GM23248 (cell line): ENCODE data around the gene TTLL8. TPM values are rescaled to one million over a fixed set of nuclear protein-coding genes. Genes with fewer than 3 reads are reported as not detected.

Experiments used
- DNase-seq: peaks from one replicate; pipeline ENCODE4 v3.0.0-alpha.2; 2015
- H2AFZ ChIP-seq: fragments of 200-600 bp; sonication (generic); 2 replicates; pipeline ENCODE4 v1.6.1; 2016; ENCODE audit warnings: antibody characterized with exemption
- H3F3A ChIP-seq: fragments of 200-600 bp; sonication (generic); 2 replicates; pipeline ENCODE4 v1.6.1; 2016; ENCODE audit warnings: mild to moderate bottlenecking, antibody characterized with exemption, mixed run types; ENCODE audit not compliant: insufficient read depth
- H3K27ac ChIP-seq: fragments of 200-600 bp; sonication (generic); 2 replicates; pipeline ENCODE4 v1.5.1; 2016; ENCODE audit warnings: mild to moderate bottlenecking
- H3K27me3 ChIP-seq: fragments of 200-600 bp; sonication (generic); replicated peaks from 2 replicates; pipeline ENCODE4 v1.6.1; 2016; ENCODE audit warnings: mild to moderate bottlenecking; ENCODE audit not compliant: insufficient read depth
- H3K36me3 ChIP-seq: fragments of 200-600 bp; sonication (generic); 2 replicates; pipeline ENCODE4 v1.6.1; 2016; ENCODE audit warnings: low read depth, mild to moderate bottlenecking
- H3K4me1 ChIP-seq: fragments of 200-600 bp; sonication (generic); 2 replicates; pipeline ENCODE4 v1.6.1; 2016; ENCODE audit warnings: mild to moderate bottlenecking; ENCODE audit not compliant: insufficient read depth
- H3K4me2 ChIP-seq: fragments of 200-600 bp; sonication (generic); one replicate; pipeline ENCODE4 v1.6.1; 2016; ENCODE audit warnings: mild to moderate bottlenecking; ENCODE audit not compliant: unreplicated experiment
- H3K4me3 ChIP-seq: fragments of 200-600 bp; sonication (generic); 2 replicates; pipeline ENCODE4 v1.5.1; 2016; ENCODE audit warnings: mild to moderate bottlenecking
- H3K79me2 ChIP-seq: fragments of 200-600 bp; sonication (generic); 2 replicates; pipeline ENCODE4 v1.6.1; 2016; ENCODE audit warnings: mild to moderate bottlenecking; ENCODE audit not compliant: insufficient read depth
- H3K9ac ChIP-seq: fragments of 200-600 bp; sonication (generic); 2 replicates; pipeline ENCODE4 v1.6.1; 2016; ENCODE audit warnings: mild to moderate bottlenecking
- H3K9me2 ChIP-seq: fragments of 200-600 bp; sonication (generic); 2 replicates; pipeline ENCODE4 v1.6.1; 2016; ENCODE audit warnings: mixed run types, mild to moderate bottlenecking, moderate library complexity; ENCODE audit not compliant: insufficient read depth
- H3K9me3 ChIP-seq: fragments of 200-600 bp; sonication (generic); one replicate; pipeline ENCODE4 v1.6.1; 2017; ENCODE audit warnings: low read depth
- H4K20me1 ChIP-seq: fragments of 200-600 bp; sonication (generic); 2 replicates; pipeline ENCODE4 v1.6.0; 2016; ENCODE audit not compliant: insufficient read depth
- EZH2 ChIP-seq: fragments of 200-600 bp; sonication (generic); IDR thresholded peaks from 2 replicates; pipeline ENCODE4 v1.6.1; 2018; ENCODE audit warnings: antibody characterized with exemption, mild to moderate bottlenecking; ENCODE audit not compliant: insufficient read depth, poor library complexity, severe bottlenecking
- EZH2phosphoT487 ChIP-seq: fragments of 200-600 bp; sonication (generic); IDR thresholded peaks from 2 replicates; pipeline ENCODE4 v1.6.1; 2018; ENCODE audit warnings: antibody characterized with exemption, moderate library complexity, mild to moderate bottlenecking, low read depth; ENCODE audit not compliant: insufficient read depth
- WGBS, 2 experiments: methylation state at CpG; one replicate each; pipeline ENCODE4 v1.1.6; 2015 to 2017; ENCODE audit warnings: low lambda C conversion rate in 2 of 2, low coverage in 1 of 2; ENCODE audit errors: missing lambda C conversion rate in 2 of 2; 5-methylcytosine and 5-hydroxymethylcytosine counted together
- in situ Hi-C: fragments of 300-500 bp; cut with MboI; formaldehyde crosslinking; loops from 2 replicates; pipeline ENCODE4 v1.15.0; 2020
- polyA plus RNA-seq: library from polyadenylated mRNA; unstranded; fragments of >200 nt; fragmentation: Nextera tagmentation; extraction: Ambion mirVana; gene quantifications from 2 replicates; pipeline ENCODE4 v1.2.1, GENCODE V29; 2016
- total RNA-seq: library from RNA; depleted of rRNA; stranded (reverse); fragments of >200 nt; shearing (Covaris generic); gene quantifications from 2 replicates; pipeline ENCODE4 v1.2.3, GENCODE V29; 2014; rRNA removed

The TTLL8 gene
- total and polyA plus RNA-seq, 2 experiments from 2014 or later, result not detected

- H3K36me3 ChIP-seq, result no peaks in the 10 kb centered on the region
- H3K27me3 ChIP-seq, result no peaks in the 10 kb centered on the region
- no peaks in the 10 kb centered on the region for H3K9me3 ChIP-seq
- 0 out of 2 replicates have a peak, but pooled peaks cover 3% of the 10 kb centered on the region for H3K4me1 ChIP-seq
- in situ Hi-C loops, result no loop called here
- H3K4me2 ChIP-seq, result no peak overlapping the region
- H2AFZ ChIP-seq, result no peak overlapping the region
- no peak overlapping the region for H3K27ac ChIP-seq
- TF ChIP-seq EZH2phosphoT487 (no peak), EZH2 (no peak)
- no peak overlapping the region for H3K9ac ChIP-seq
- no peaks in the 10 kb centered on the region for H3K79me2 ChIP-seq
- H4K20me1 ChIP-seq, result no peaks in the 10 kb centered on the region
- no peak for DNase-seq
- no peak overlapping the region for H3K4me3 ChIP-seq
- H3K9me2 ChIP-seq, result no peaks in the 10 kb centered on the region
- 79 to 80% methylated on average over 8 of the region's 8 CpGs for WGBS, 2 experiments
- H3F3A ChIP-seq, result peaks cover 11% of the 10 kb centered on the region; the same call in 1 of the 2 replicates
Observed at GRCh38 chr22:49969751-49970527, 88.2 kb downstream of the TTLL8 start.

GRCh38 chr22:49968831-49969661 is 89.1 kb downstream of the TTLL8 start:
- H3K4me1 ChIP-seq, result 0 out of 2 replicates have a peak, but pooled peaks cover 3% of the 10 kb centered on the region
- H3K27me3 ChIP-seq, result no peaks in the 10 kb centered on the region
- no peaks in the 10 kb centered on the region for H3K36me3 ChIP-seq
- 98% methylated on average over 16 of the region's 16 CpGs for WGBS, 2 experiments
- in situ Hi-C loops, result no loop called here
- no peaks in the 10 kb centered on the region for H3K9me3 ChIP-seq
- H3F3A ChIP-seq, result peaks cover 11% of the 10 kb centered on the region; the same call in 1 of the 2 replicates
- no peak for DNase-seq
- no peak overlapping the region for H3K9ac ChIP-seq
- H2AFZ ChIP-seq, result no peak overlapping the region
- H4K20me1 ChIP-seq, result no peaks in the 10 kb centered on the region
- H3K9me2 ChIP-seq, result no peaks in the 10 kb centered on the region
- no peaks in the 10 kb centered on the region for H3K79me2 ChIP-seq
- no peak overlapping the region for H3K4me3 ChIP-seq
- H3K4me2 ChIP-seq, result no peak overlapping the region
- TF ChIP-seq EZH2 (no peak), EZH2phosphoT487 (no peak)
- no peak overlapping the region for H3K27ac ChIP-seq

Other genes with a start within 250 kb of the TTLL8 start
- 23.1 and 24.4 TPM in 2 replicates for gene BRD1, start 230.4 kb downstream of the TTLL8 start, total RNA-seq
- 4.4 and 4.5 TPM in 2 replicates for gene BRD1, start 230.4 kb downstream of the TTLL8 start, polyA plus RNA-seq
- 7.7 and 8.9 TPM in 2 replicates for gene ZBED4, start 204.5 kb downstream of the TTLL8 start, total RNA-seq
- 5.0 and 6.3 TPM in 2 replicates for gene ZBED4, start 204.5 kb downstream of the TTLL8 start, polyA plus RNA-seq
- gene ALG12, start 139.9 kb downstream of the TTLL8 start, total RNA-seq, result 16.9 and 24.4 TPM in 2 replicates
- gene ALG12, start 139.9 kb downstream of the TTLL8 start, polyA plus RNA-seq, result 21.9 and 28.5 TPM in 2 replicates
- gene CRELD2, start 139.7 kb downstream of the TTLL8 start, total RNA-seq, result 57.1 and 73.2 TPM in 2 replicates
- gene CRELD2, start 139.7 kb downstream of the TTLL8 start, polyA plus RNA-seq, result 78.4 and 80.0 TPM in 2 replicates
- gene PIM3, start 97.5 kb downstream of the TTLL8 start, total RNA-seq, result 16.2 and 17.3 TPM in 2 replicates
- 10.8 TPM in 2 replicates for gene PIM3, start 97.5 kb downstream of the TTLL8 start, polyA plus RNA-seq
- gene IL17REL, start 45.5 kb downstream of the TTLL8 start, total RNA-seq, result not detected in 2 replicates
- gene IL17REL, start 45.5 kb downstream of the TTLL8 start, polyA plus RNA-seq, result not detected in 2 replicates
- not detected in 2 replicates for gene MLC1, start 27.1 kb upstream of the TTLL8 start, total RNA-seq
- gene MLC1, start 27.1 kb upstream of the TTLL8 start, polyA plus RNA-seq, result not detected in 2 replicates
- gene MOV10L1, start 31.7 kb upstream of the TTLL8 start, total RNA-seq, result not detected in 2 replicates
- not detected in 2 replicates for gene MOV10L1, start 31.7 kb upstream of the TTLL8 start, polyA plus RNA-seq
- under 0.01 TPM in 1 of 2 replicates, not detected in the other for gene PANX2, start 112.4 kb upstream of the TTLL8 start, total RNA-seq
- 0.18 and 0.20 TPM in 2 replicates for gene PANX2, start 112.4 kb upstream of the TTLL8 start, polyA plus RNA-seq
- gene TRABD, start 127.6 kb upstream of the TTLL8 start, total RNA-seq, result 19.5 and 33.5 TPM in 2 replicates
- 20.7 and 22.6 TPM in 2 replicates for gene TRABD, start 127.6 kb upstream of the TTLL8 start, polyA plus RNA-seq
- gene SELENOO, start 142.7 kb upstream of the TTLL8 start, total RNA-seq, result 24.3 and 29.1 TPM in 2 replicates
- 5.0 and 9.6 TPM in 2 replicates for gene SELENOO, start 142.7 kb upstream of the TTLL8 start, polyA plus RNA-seq
- gene TUBGCP6, start 186.7 kb upstream of the TTLL8 start, total RNA-seq, result 32.0 and 33.8 TPM in 2 replicates
- gene TUBGCP6, start 186.7 kb upstream of the TTLL8 start, polyA plus RNA-seq, result 13.2 and 16.6 TPM in 2 replicates
- gene HDAC10, start 193.0 kb upstream of the TTLL8 start, total RNA-seq, result 16.8 and 19.2 TPM in 2 replicates
- gene HDAC10, start 193.0 kb upstream of the TTLL8 start, polyA plus RNA-seq, result 4.3 and 6.6 TPM in 2 replicates
- gene MAPK12, start 203.4 kb upstream of the TTLL8 start, total RNA-seq, result 22.8 and 28.7 TPM in 2 replicates
- gene MAPK12, start 203.4 kb upstream of the TTLL8 start, polyA plus RNA-seq, result 20.7 and 23.2 TPM in 2 replicates
- gene MAPK11, start 212.1 kb upstream of the TTLL8 start, total RNA-seq, result 9.8 and 12.3 TPM in 2 replicates
- 1.0 and 1.2 TPM in 2 replicates for gene MAPK11, start 212.1 kb upstream of the TTLL8 start, polyA plus RNA-seq
- gene PLXNB2, start 249.3 kb upstream of the TTLL8 start, total RNA-seq, result 136 and 147 TPM in 2 replicates
- gene PLXNB2, start 249.3 kb upstream of the TTLL8 start, polyA plus RNA-seq, result 123 and 136 TPM in 2 replicates